ENCODE results near the gene SERPINI1. TPM values are rescaled to one million over a fixed set of nuclear protein-coding genes. Genes with fewer than 3 reads are reported as not detected.

Gene SERPINI1
- total RNA-seq, 1 experiment from 2014 or later: 4.4 TPM

- peaks cover 32% of the 10 kb centered on the region for H3K4me1 Mint-ChIP-seq (ENCODE audit: low read depth, unreplicated experiment)
- intact Hi-C loops (cut with micrococcal nuclease; ENCODE audit: unreplicated experiment): no loop called here
- no peak overlapping the region for H3K4me3 ChIP-seq (ENCODE audit: low read depth, low read length)
- ChIA-PET CTCF (no interaction called here), POLR2A (no interaction called here)
- H3K36me3 Mint-ChIP-seq (ENCODE audit: insufficient read depth, unreplicated experiment): peaks cover 58% of the 10 kb centered on the region
- BruUV-seq (replicated peaks): no TSS peak
- no peak overlapping the region for H3K4me3 Mint-ChIP-seq (ENCODE audit: unreplicated experiment)
- H3K36me3 ChIP-seq (ENCODE audit: control insufficient read depth, insufficient read depth, low read length): peaks cover 2% of the 10 kb centered on the region
- H3K9me3 Mint-ChIP-seq (ENCODE audit: unreplicated experiment): no peaks in the 10 kb centered on the region
- no peaks in the 10 kb centered on the region for H3K27me3 ChIP-seq (replicated peaks; ENCODE audit: control insufficient read depth, insufficient read depth, low read length)
- no peaks in the 10 kb centered on the region for H3K9me3 ChIP-seq
- H3K4me1 ChIP-seq: peaks cover 21% of the 10 kb centered on the region
- peak overlapping the region; percentile 35 for H3K27ac Mint-ChIP-seq (ENCODE audit: unreplicated experiment)
- TF ChIP-seq CTCF (IDR thresholded peaks at IDR 0.05; ENCODE audit: insufficient read depth in 1 of 2, low read depth in 1 of 2, low read length in 1 of 2, severe bottlenecking in 1 of 2, unreplicated experiment in 1 of 2): no peak
- no peak for DNase-seq
- H3K27me3 Mint-ChIP-seq (ENCODE audit: insufficient read depth, unreplicated experiment): no peaks in the 10 kb centered on the region
These were observed 16.9 kb upstream of the SERPINI1 start for GRCh38 chr3:167718582-167718981.

DNA sequence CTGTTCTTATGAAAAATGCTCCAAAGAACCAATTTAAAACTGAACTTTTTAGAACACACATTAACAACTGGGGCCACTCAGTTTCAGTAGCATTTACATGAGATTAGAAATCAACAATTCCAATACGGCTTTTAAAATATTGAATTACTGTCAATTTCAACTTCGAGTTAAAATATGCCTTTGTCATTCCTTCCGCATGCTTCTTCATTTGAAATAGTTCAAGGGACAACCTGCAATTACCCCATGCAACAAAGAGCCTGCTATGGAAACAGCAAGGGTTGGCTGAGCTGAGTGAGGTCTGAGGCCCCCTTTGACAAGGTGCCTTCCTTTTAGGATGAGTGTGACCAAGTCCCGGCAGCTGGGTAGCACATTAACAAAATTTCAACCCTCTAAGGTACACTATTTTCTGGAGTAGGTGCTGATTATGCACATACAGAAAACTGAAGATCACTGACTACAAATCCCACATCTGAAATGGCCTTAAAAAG, 12.5 kb upstream of the SERPINI1 start:
- intact Hi-C loops (cut with micrococcal nuclease; ENCODE audit: unreplicated experiment): no loop called here
- Mint-ChIP-seq H3K9me3 (ENCODE audit: unreplicated experiment) (no peaks in the 10 kb centered on the region), H3K27me3 (ENCODE audit: insufficient read depth, unreplicated experiment) (no peaks in the 10 kb centered on the region), H3K27ac (ENCODE audit: unreplicated experiment) (no peak overlapping the region), H3K36me3 (ENCODE audit: insufficient read depth, unreplicated experiment) (peaks cover 26% of the 10 kb centered on the region), H3K4me1 (ENCODE audit: low read depth, unreplicated experiment) (peaks cover 13% of the 10 kb centered on the region), H3K4me3 (ENCODE audit: unreplicated experiment) (no peak overlapping the region)
- Histone ChIP-seq H3K9me3 (no peaks in the 10 kb centered on the region), H3K4me3 (ENCODE audit: low read depth, low read length) (no peak overlapping the region), H3K27me3 (replicated peaks; ENCODE audit: control insufficient read depth, insufficient read depth, low read length) (no peaks in the 10 kb centered on the region), H3K4me1 (peaks cover 14% of the 10 kb centered on the region), H3K36me3 (ENCODE audit: control insufficient read depth, insufficient read depth, low read length) (peaks cover 2% of the 10 kb centered on the region)
- ChIA-PET CTCF (no interaction called here), POLR2A (no interaction called here)
- no peak for TF ChIP-seq CTCF (IDR thresholded peaks at IDR 0.05; ENCODE audit: insufficient read depth in 1 of 2, low read depth in 1 of 2, low read length in 1 of 2, severe bottlenecking in 1 of 2, unreplicated experiment in 1 of 2)
- DNase-seq: no peak
- no TSS peak for BruUV-seq (replicated peaks)

- Histone ChIP-seq H3K4me1 (peaks cover 16% of the 10 kb centered on the region), H3K4me3 (ENCODE audit: low read depth, low read length) (no peak overlapping the region), H3K9me3 (no peaks in the 10 kb centered on the region), H3K27me3 (replicated peaks; ENCODE audit: control insufficient read depth, insufficient read depth, low read length) (no peaks in the 10 kb centered on the region), H3K36me3 (ENCODE audit: control insufficient read depth, insufficient read depth, low read length) (peaks cover 2% of the 10 kb centered on the region)
- POLR2A ChIA-PET: no interaction called here
- no peak for TF ChIP-seq CTCF (IDR thresholded peaks at IDR 0.05; ENCODE audit: insufficient read depth in 1 of 2, low read depth in 1 of 2, low read length in 1 of 2, severe bottlenecking in 1 of 2, unreplicated experiment in 1 of 2)
- peaks cover 19% of the 10 kb centered on the region for H3K36me3 Mint-ChIP-seq (ENCODE audit: insufficient read depth, unreplicated experiment)
- CTCF ChIA-PET: interaction anchor here (0.7 kb wide), 1 partner anchor 11 kb away, joined by 3 read pairs; the partner anchor contains the start of genes PDCD10 and SERPINI1
- intact Hi-C loops (cut with micrococcal nuclease; ENCODE audit: unreplicated experiment): no loop called here
- H3K27me3 Mint-ChIP-seq (ENCODE audit: insufficient read depth, unreplicated experiment): no peaks in the 10 kb centered on the region
- peaks cover 13% of the 10 kb centered on the region for H3K4me1 Mint-ChIP-seq (ENCODE audit: low read depth, unreplicated experiment)
- BruUV-seq (replicated peaks): no TSS peak
- no peak overlapping the region for H3K4me3 Mint-ChIP-seq (ENCODE audit: unreplicated experiment)
- no peak overlapping the region for H3K27ac Mint-ChIP-seq (ENCODE audit: unreplicated experiment)
- no peaks in the 10 kb centered on the region for H3K9me3 Mint-ChIP-seq (ENCODE audit: unreplicated experiment)
- DNase-seq: no peak
These were observed 11.6 kb upstream of the SERPINI1 start for GRCh38 chr3:167723872-167724271.

All from Caco-2 (cell line).